ENCODE results near the gene IFITM5.
"Not testable (repeated sequence)": the region's sequence is repeated elsewhere in the genome, so short reads cannot be mapped to it uniquely, and the experiment has no call there.

The IFITM5 gene

DNA sequence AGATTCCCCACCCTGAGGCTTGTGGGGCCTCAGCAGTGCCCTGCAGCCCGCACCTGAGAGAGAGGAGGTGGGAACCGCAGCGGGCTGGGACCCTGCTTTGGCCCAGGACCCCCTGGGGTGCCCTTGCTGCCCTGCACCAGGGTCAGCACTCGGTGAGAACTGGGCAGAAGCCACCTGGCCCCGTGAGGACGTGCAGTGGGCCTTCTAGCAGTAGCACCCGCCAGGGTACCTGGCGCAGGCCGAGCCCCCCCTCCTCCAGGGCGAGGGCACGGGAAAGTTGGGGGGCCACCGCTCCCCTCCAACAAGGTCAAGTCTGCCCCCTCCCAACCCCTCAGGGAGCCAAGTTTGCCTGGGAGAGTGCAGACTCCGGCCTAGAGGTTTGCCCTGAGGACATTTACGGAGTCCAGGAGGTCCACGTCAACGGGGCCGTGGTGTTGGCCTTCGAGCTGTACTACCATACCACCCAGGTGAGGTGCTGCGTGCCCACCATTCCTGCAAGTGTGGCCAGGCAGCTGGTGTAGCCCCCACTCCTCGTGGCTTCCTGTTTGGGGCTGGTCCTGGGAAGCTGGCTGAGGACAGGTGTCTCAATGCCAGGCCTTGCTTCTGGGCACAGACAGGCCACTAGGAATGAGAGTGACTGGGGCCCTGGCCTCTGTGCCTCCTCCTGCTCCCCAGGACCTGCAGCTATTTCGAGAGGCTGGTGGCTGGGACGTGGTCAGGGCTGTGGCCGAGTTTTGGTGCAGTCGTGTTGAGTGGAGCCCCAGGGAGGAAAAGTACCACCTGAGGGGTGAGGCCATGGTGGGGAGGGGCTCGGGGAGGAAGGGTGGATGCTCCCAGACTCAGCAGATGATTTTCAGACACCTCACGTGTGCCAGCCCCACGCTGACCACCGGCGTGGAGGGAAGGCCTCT lies 6.9 kb downstream of the IFITM5 start:
- ATAC-seq (replicated peaks) (no peak), DNase-seq (no peak)
- Mint-ChIP-seq H3K4me3 (no peak overlapping the region), H3K9me3 (no peaks in the 10 kb centered on the region), H3K27me3 (no peaks in the 10 kb centered on the region), H3K36me3 (ENCODE audit: insufficient read depth) (peaks cover 46% of the 10 kb centered on the region), H3K4me1 (ENCODE audit: low read depth in 2 of 2) (peaks cover 34% of the 10 kb centered on the region in 2 donors), H3K27ac (peak overlapping the region in 1 of 2 donors; percentile 46)

DNA sequence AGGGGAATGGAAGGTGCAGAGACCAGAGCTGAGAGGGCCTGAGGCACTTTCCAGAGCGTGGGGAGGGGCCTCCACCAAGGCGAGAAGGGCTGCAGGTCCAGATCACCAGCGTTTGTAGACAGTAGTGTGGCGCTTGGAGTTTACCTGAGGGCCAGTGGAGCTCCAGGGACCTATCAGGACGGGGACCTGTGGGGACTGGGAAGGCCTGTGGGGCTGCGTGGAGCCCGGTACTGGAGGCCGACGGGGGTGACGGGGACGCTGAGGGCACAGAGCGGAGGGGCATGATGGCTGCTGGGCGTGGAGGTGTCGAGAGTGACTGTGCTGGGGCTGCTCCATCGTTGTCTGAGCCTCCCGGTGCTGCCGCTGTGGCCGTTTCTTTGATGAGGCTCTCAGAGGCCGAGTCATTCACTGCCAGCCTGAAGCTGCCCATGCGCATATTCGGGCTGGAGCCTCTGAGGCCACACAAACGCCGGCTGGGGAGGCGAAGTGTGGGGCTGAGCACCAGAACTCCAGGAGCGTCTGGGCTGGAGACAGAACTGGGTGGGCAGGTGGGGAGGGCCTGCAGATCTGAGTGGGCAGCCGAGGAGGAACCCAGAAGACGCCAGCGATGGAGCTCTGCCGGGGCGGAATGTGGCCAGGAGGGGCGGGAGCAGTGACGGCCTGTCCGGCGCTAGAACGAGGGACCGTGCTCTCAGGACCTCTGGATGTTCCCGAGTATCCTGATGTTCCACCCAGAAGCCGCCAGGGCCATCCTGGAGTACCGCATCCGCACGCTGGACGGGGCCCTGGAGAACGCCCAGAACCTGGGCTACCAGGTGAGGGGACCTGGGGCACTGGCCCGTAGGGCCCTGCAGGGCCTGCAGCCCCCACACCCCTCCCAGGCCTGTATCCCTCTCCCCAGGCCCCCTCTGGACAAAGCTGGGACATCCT lies 7.8 kb downstream of the IFITM5 start:
- H3K36me3 Mint-ChIP-seq (ENCODE audit: insufficient read depth): peaks cover 52% of the 10 kb centered on the region
- H3K9me3 Mint-ChIP-seq: no peaks in the 10 kb centered on the region
- DNase-seq (no peak), ATAC-seq (replicated peaks) (no peak)
- H3K4me1 Mint-ChIP-seq (ENCODE audit: low read depth in 2 of 2): peaks cover 31 to 34% of the 10 kb centered on the region in 2 donors
- H3K4me3 Mint-ChIP-seq: peak overlapping the region in 1 of 2 donors; percentile 80
- no peaks in the 10 kb centered on the region for H3K27me3 Mint-ChIP-seq
- peak overlapping the region; percentile 4 to 81 for H3K27ac Mint-ChIP-seq

DNA sequence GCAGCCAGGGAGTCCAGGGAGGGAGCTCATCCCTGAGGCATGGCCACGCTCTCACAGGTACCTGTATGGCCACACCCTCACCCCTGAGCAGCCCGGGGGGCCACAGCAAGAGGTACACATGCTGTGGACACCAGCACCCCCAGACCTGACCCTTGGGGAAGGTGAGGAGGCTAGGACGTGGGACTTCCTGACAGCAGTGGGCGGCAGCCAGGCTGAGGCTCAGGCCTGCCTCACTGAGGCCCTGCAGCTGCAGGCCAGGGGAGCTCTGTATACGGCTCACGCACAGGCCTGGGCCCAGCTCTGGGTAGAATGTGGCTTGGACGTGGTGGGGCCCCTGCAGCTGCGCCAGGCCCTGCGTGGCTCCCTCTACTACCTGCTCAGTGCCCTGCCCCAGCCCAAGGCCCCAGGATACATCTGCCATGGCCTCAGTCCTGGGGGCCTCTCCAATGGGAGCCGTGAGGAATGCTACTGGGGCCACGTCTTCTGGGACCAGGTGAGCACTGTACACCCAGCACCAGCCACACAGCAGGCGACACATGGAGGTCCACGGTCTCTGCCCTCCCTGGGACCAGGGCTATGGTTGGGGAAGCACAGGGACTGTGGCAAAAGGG lies 8.6 kb downstream of the IFITM5 start:
- H3K36me3 Mint-ChIP-seq (ENCODE audit: insufficient read depth): peaks cover 56% of the 10 kb centered on the region

DNA sequence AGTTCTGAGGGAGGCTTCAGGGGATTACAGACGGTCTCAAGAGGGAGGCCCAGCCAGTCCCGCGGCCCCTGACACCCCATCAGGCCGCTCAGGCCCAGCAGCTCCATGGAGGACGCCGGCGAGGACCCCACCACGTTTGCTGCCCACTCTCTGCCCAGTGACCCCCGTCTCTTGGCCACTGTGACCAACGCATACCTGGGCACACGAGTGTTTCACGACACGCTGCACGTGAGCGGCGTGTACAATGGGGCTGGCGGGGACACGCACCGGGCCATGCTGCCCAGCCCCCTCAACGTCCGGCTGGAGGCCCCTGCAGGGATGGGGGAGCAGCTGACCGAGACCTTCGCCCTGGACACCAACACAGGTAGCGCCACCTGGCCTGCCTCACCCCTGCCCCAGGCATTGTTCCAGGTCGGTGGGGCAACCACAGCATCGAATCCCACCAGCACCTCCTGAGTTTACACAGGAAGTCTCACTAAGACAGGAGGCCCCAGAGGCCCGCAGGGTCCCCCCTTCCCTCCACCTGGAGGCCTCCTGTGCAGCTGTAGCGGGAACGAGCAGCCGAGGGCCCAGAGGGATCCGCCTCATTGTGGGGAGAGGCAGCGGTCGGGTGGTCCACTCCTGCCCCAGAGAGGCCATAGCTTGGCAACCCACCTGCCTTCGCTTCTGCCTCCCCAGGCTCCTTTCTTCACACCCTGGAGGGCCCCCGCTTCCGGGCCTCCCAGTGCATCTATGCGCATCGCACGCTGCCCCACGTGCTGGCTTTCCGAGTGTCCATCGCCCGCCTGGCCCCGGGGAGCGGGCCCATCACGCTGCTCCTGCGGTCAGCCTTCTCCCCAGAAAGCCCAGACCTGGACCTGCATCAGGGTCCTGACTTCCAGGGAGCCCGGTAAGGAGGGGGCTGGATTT lies 9.4 kb downstream of the IFITM5 start:
- H3K27ac Mint-ChIP-seq: peak overlapping the region; percentile 81 to 90
- peak overlapping the region; percentile 79 to 80 for H3K4me3 Mint-ChIP-seq
- H3K4me1 Mint-ChIP-seq (ENCODE audit: low read depth in 2 of 2): peaks cover 31 to 41% of the 10 kb centered on the region in 2 donors
- H3K36me3 Mint-ChIP-seq (ENCODE audit: insufficient read depth): peaks cover 56% of the 10 kb centered on the region
- DNase-seq (peak in 1 of 3 experiments; percentile 52), ATAC-seq (replicated peaks) (peak; percentile 26)
- no peaks in the 10 kb centered on the region for H3K9me3 Mint-ChIP-seq
- H3K27me3 Mint-ChIP-seq: no peaks in the 10 kb centered on the region

More for the DNA sequence above, 8.6 kb downstream of the IFITM5 start:
- H3K27me3 Mint-ChIP-seq: no peaks in the 10 kb centered on the region
- H3K4me1 Mint-ChIP-seq (ENCODE audit: low read depth in 2 of 2): peaks cover 31 to 34% of the 10 kb centered on the region in 2 donors
- no peak for ATAC-seq (replicated peaks)
- peak overlapping the region; percentile 81 to 90 for H3K27ac Mint-ChIP-seq
- H3K4me3 Mint-ChIP-seq: peak overlapping the region; percentile 79 to 80
- DNase-seq: no peak
- H3K9me3 Mint-ChIP-seq: no peaks in the 10 kb centered on the region

DNA sequence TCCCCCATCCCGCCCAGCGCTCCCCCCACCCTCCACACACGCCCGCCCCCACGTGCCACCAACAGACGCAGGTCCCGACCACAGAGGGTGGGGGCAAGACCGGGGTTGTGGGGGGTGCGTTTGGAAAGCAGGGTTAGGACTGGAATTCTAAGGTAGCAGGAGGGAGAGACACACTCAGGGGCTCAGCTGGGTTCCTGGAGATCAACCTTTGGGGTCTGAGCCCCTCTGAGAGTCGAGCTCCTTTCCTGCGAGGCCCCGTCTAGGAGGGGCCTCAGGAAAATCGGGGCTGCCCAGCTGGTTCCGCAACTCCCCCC lies 10.0 kb downstream of the IFITM5 start:
- ATAC-seq (replicated peaks) (peak; percentile 39), DNase-seq (no peak)
- Mint-ChIP-seq H3K4me3 (peak overlapping the region; percentile 79 to 80), H3K9me3 (no peaks in the 10 kb centered on the region), H3K36me3 (ENCODE audit: insufficient read depth) (peaks cover 56% of the 10 kb centered on the region), H3K4me1 (ENCODE audit: low read depth in 2 of 2) (peaks cover 31 to 41% of the 10 kb centered on the region in 2 donors), H3K27me3 (no peaks in the 10 kb centered on the region), H3K27ac (peak overlapping the region; percentile 81 to 90)

DNA sequence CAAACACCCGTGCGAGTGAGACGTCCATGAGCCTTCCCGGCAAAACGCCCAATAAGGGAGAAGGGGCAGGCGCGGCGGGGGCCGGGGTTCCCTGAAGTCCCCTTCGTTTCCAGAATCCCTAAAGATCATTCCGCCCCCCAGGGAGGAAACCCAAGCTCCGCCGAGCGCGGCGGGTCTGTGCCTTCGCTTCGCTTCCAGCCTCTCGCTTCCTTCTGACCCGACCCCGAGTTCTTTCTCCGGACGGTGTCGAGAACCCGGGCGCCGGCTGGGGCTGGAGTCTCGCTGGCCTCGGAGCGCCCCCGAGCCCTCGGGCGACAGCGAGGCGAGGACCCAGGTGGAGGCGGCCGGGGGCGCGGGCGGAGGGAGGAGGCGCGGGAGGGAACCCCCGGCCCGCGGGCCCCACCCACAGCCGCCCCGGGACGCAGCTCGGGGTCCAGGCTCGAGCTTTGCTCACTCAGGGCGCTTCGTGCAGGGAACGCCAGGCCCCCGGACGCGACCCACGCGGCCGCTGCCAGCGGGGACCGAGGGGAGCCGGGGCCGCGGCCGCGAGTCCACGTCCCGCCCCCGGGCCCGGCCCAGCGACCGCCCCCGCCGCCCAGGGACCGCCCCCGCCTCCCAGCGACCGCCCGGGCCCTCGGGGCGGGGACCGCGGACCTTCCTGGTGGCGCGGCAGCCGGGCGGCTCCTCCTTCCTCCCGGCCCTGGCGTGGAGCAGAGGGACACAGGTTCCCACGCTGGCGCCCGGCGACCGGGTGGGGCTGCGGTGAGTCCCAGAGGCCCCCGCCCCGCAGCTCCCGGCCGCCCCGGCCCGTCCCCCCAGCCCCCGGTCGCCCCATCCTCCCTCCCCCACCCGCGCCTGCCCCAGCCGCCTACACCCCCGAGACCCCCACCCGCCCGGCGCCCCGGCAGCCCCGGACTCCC lies 10.6 kb downstream of the IFITM5 start, which contains the start of gene PGGHG:
Gene PGGHG (plus strand): TSS at position 649 of the 920 bp plus-strand sequence. CDS start 691 bp downstream, outside the sequence.
- Mint-ChIP-seq H3K27me3 (no peaks in the 10 kb centered on the region), H3K4me3 (peak within 1 kb of the TSS; percentile 97 to 99), H3K4me1 (ENCODE audit: low read depth in 2 of 2) (peaks cover 31 to 42% of the 10 kb centered on the region in 2 donors), H3K27ac (peak within 1 kb of the TSS; percentile 90 to 99), H3K36me3 (ENCODE audit: insufficient read depth) (peaks cover 51% of the 10 kb centered on the region), H3K9me3 (no peaks in the 10 kb centered on the region)
- DNase-seq (peak in 1 of 3 experiments; percentile 55), ATAC-seq (replicated peaks) (peak; percentile 52)

DNA sequence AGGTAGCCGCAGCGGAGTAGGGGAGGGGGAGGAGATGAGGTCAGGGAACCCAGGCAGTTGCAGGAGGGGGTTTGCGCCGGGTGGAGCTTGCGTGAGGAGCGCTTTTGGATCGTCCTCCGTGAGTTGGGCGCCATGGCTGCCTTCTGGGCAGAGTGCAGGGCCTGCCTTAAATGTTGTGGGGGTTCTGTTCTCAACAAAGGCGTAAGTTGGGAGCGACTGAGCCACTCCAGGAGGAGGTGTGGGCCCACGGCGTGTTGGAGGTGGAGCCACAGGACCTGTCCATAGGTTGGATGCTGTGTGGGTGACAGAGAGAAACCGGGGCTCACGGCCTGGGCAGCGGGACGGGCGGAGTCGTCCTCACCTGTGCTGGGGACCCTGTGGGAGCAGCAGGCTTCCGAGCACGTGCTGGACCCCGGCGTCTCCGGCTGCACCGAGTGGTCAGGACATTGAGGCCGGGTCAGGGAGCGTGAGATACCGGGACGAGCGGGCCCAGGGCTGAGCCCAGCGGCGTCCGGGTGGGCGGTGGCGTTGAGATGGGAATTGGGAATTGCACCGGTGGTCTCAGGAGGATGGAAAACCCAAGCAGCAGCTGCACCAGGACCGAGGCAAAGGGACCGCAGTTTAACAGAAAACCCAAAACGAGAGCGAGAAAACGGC lies 11.4 kb downstream of the IFITM5 start:
- Mint-ChIP-seq H3K27ac (peak overlapping the region; percentile 88 to 99), H3K9me3 (no peaks in the 10 kb centered on the region), H3K4me3 (peak overlapping the region; percentile 97 to 99), H3K4me1 (ENCODE audit: low read depth in 2 of 2) (peaks cover 32 to 47% of the 10 kb centered on the region in 2 donors), H3K27me3 (peaks cover 0 to 3% of the 10 kb centered on the region in 2 donors), H3K36me3 (ENCODE audit: insufficient read depth) (peaks cover 48% of the 10 kb centered on the region)
- ATAC-seq (replicated peaks): peak; percentile 54
- no peak for DNase-seq

DNA sequence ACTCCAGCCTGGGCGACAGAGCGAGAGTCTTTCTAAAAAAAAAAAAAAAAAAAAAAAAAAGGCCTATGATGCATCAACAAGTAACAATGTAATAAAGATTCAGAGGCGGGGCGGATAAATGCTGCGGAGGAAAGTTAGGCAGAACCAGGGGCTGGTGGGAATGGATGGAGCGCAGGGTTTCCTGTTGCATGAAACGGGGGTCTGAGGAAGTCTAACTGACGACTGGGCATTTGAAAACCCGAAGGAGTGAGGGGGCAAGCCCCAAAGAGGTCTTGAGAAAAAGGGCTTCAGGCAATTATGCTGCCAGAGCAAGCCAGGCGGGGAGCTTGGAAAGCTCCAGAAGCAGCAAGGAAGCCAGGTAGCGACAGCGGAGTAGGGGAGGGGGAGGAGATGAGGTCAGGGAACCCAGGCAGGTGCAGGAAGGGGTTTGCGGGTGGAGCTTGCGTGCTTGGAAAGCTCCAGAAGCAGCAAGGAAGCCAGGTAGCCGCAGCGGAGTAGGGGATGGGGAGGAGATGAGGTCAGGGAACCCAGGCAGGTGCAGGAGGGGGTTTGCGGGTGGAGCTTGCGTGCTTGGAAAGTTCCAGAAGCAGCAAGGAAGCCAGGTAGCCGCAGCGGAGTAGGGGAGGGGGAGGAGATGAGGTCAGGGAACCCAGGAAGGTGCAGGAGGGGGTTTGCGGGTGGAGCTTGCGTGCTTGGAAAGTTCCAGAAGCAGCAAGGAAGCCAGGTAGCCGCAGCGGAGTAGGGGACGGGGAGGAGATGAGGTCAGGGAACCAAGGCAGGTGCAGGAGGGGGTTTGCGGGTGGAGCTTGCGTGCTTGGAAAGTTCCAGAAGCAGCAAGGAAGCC lies 12.1 kb downstream of the IFITM5 start:
- Mint-ChIP-seq H3K4me3 (peak overlapping the region; percentile 97 to 99), H3K27ac (peak overlapping the region; percentile 88 to 99), H3K36me3 (ENCODE audit: insufficient read depth) (peaks cover 44% of the 10 kb centered on the region), H3K27me3 (peaks cover 3 to 10% of the 10 kb centered on the region in 2 donors), H3K4me1 (ENCODE audit: low read depth in 2 of 2) (peaks cover 40 to 54% of the 10 kb centered on the region in 2 donors)
- peak; percentile 9 for ATAC-seq (replicated peaks)
- not testable (repeated sequence) for H3K9me3 Mint-ChIP-seq
- DNase-seq: peak in 1 of 3 experiments; percentile 45

DNA sequence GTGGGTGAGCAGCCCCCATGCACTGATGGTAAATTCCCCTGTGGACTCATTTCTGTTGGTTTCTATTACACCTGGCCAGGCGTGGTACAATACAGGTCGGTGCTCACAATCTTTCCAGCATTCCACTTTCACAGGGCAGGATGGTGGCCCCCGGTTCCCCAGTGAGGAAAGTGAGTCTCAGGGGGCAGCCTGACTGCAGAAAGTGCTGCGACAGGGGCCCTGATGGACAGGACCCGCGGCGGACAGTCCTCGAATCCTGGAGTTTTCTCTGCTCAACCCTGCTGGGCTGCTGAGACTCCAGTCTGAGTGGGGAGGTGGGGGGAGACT lies 13.5 kb downstream of the IFITM5 start:
- Mint-ChIP-seq H3K36me3 (ENCODE audit: insufficient read depth) (peaks cover 36% of the 10 kb centered on the region), H3K9me3 (no peaks in the 10 kb centered on the region), H3K4me1 (ENCODE audit: low read depth in 2 of 2) (peaks cover 44 to 61% of the 10 kb centered on the region in 2 donors), H3K4me3 (no peak overlapping the region), H3K27me3 (peaks cover 7 to 23% of the 10 kb centered on the region in 2 donors), H3K27ac (no peak overlapping the region)
- ATAC-seq (replicated peaks) (no peak), DNase-seq (no peak)

DNA sequence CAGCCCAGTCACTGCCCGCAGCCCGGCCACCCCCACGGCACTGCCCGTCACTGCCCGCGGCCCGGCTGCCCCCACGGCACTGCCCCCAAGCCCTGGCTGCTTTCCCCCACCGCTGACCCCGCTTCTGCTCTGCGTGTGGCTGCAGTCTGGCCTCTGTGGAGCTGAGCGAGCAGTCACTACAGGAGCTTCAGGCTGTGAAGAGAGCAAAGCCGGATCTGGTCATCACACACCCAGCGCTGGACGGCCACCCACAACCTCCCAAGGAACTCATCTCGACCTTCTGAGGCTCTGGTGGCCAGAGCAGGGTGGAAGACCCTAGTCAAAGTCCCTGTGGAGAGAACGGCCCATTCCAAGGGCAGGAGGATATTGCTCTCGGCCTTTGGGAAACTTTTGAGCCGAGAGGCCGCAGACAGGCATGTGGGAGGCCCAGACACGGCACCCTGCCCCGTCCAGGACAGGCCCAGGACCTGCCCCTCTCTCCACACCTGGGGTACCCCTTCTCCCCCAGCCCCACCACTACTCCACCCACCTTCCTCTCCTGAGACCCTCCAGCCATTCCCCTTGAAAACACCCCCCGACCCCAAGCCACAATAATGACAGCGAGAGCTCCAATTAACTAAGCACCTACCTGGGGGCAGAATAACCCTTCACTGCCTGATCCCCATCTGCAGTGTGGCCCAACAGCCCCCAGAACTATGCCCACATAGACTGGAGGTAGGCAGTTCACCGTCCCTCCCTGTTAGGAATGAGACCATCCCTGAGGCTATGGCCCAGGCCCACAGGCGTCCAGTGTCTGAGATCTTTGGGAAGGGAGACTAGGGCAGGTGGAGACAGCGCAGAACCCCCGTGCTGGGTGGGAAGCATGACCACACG lies 14.1 kb downstream of the IFITM5 start:
- Mint-ChIP-seq H3K27ac (no peak overlapping the region), H3K36me3 (ENCODE audit: insufficient read depth) (peaks cover 31% of the 10 kb centered on the region), H3K4me3 (no peak overlapping the region), H3K9me3 (no peaks in the 10 kb centered on the region), H3K27me3 (peaks cover 7 to 26% of the 10 kb centered on the region in 2 donors), H3K4me1 (ENCODE audit: low read depth in 2 of 2) (peaks cover 40 to 57% of the 10 kb centered on the region in 2 donors)
- DNase-seq (no peak), ATAC-seq (replicated peaks) (no peak)
